Myocyte (in vitro differentiated cells): Measurements from ENCODE around the gene SULF2. TPM values are rescaled to one million over a fixed set of nuclear protein-coding genes. Genes with fewer than 3 reads are reported as not detected.
A peak's percentile ranks its signal among the peaks of the same experiment; 100 is the strongest.

Experiments used
- DNase-seq: peaks from one replicate; pipeline ENCODE4 v3.0.0-alpha.2; 2012; ENCODE audit warnings: low read depth
- total RNA-seq: library from RNA; depleted of rRNA; stranded (reverse); fragments of >200 nt; gene quantifications from 2 replicates; pipeline ENCODE4 v1.2.3, GENCODE V29; 2014

SULF2 gene
- total RNA-seq, 1 donor from 2014 or later: 2.6 TPM

DNA sequence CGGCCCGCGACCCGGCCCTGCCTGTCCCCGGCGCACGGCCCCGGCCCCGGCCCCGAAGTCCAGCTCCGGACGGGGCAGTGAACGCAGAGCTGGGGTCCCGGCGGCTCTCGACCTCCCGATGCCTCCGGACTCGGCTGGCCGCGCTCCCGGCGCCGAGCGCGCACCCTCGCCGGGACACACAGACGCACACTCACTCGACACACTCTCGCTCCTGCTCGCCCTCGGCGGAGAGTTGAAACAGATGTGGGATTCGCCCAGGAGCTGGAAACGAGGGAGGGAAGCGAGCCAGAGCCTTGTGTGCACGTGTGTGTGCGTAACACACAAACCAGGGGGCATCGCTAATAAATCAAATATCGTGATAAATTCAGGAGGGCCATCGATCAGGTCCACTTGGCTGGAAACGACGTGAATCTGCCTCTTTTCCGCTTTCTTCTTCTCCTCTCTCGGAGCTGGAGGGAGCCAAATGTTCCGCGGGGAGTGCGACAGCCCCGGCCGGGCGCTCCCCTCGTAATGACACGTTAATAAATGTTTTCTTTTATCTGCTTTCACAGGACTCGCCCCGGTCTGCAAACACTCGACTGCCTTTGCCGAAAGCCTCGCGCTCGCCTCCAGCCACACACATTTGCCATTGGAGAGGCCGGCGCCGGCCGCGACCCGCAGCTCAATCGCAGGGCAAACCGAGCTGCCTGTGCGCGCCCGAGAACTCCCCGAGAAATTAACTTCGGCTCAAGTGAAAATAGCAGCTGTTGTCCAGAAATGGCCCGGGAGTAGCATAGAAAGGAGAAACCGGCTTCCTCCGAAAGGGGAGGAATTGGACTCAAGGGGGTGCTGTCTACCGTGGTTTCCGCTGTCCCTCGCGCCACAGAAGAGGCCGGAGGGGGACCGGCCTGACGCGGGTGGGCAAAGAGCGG lies 828 bp upstream of the SULF2 start:
- peak; percentile 90 for DNase-seq

DNA sequence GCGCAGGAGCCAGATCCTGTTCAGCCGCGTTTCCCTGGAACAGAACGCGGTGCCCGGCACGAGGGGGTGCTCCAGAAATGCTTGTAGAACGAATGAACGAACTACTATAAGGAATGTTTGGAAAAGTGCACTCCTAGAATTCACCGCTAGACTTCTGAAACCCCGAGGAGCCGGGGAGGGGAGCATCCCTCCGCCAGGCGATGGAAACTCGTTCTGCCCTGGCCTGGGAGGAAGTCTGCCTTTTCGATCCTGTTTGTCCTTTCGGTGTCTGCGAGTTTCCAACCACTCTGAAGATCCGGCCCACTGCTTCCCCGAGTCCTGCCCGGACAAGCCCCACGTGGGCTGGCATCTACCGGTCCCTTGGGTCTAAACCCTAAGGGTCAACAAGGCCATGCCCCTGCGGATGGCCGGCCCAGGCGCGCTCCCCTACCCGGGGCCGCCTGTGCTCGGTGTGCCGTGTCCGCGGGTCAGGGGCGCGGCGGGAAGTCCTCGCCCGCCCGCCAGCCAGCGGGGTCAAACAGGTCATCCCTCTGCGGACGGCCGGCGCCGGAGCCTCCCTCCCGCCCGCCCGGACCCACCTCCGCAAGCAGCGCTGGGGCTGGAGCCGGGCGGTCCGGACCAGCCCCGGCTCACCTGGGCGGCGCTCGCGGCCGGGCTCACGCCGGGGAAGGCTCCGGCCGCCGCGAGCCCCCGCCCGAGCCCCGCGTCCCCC lies 526 bp downstream of the SULF2 start:
- DNase-seq: peak; percentile 27

DNA sequence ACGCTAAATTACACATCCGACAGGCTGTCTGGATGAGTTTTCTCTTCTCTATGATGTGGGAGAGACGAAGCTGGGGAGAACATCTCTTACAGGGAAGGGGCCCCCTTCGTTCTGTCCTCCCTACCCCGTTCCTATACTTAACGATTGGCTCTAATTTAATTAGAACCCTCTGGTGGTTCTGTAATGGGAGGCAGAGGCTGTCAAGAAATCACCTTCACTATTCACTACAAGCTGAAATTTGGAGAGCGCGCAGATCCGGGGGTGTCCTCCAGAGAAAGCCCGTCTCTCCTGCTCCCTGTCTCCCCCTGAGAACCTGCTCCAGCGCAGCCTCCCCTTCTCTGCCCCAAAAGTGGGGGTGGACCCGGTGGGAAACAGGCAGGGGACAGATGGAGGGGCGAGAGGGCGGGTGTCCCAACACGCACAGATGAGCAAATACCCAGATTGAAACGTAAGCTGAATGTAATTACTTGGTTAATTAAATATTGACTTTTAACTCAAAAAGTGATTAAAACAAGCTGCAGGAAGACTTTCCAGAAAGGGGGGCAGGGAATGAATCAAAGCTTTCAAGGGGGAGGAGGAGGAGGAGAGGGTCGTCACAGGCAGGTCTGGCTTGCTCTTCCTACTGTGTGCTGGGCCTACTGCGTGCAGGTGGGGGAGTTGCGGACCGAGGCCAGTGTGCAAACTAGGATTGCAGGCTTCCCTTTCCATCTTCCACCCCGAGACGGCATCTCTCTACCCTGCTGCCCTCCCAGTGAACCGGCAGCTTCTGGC lies 1.3 kb downstream of the SULF2 start:
- no peak for DNase-seq

DNA sequence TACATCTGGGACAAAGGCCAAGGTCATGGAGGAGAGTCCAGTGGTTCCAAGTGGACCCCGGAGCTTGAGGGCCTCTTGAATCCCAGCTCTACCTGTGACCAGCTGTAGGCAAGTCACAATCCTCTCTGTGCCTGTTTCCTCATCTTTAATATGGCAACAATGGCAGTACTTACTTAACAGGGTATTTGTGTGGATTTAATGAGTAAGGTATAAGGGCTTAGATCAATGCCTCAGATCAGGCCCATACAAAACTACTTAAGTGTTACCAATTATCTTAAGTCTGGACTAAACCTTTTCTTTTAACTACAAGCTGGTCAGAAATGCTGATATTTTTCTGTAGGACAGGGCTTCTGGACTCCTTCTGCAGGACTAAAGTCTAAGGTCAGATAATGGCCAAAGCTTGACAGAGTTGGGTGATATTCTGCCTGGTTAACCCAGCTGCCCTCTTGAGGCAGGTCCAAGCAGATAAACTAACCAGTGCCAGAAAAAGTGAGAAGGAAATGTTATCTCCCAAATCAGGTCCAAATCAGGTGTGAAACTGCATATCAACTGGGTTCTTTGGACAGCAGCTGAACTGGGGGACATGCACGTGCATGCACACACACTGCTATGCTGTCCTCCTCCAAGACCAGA lies 2.2 kb downstream of the SULF2 start:
- DNase-seq: no peak

DNA sequence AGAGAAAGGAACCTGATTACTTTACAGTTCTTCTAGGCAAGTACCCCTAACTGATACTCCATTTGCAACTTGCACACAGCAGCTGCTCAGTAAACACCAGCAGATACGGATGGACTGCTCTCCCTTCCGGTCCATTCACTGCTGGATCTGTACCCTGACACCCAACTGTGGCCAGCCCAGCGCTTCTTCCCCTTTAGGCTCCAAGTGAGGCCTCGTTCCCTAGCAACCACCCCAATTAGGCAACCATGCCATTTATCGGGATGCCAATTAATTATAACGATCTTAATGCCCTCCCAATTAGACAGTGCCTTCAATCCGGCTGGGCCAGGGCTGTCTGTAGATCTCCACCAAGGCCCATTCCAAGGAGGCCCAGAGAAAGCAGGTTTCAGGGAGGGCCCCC lies 3.2 kb downstream of the SULF2 start:
- DNase-seq: no peak

DNA sequence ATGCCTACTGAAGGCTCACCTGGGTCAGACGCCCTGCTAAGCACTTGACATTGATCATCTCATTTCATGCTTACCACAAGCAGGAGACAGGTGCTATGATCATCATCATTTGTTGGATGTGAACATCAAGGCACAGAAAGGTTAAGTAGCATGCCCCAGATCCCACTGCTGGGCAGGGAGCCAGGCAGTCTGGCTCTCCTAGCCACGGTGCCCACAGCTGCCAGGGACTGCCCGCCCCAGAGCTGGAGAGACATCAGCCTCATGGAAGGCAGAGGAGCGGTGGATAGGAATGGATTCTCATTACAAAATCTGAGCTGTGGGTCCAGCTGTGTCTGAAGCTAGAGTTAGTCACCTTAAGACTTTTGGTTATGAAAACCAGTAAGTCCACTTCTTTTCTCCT lies 3.6 kb downstream of the SULF2 start:
- DNase-seq: peak; percentile 81

DNA sequence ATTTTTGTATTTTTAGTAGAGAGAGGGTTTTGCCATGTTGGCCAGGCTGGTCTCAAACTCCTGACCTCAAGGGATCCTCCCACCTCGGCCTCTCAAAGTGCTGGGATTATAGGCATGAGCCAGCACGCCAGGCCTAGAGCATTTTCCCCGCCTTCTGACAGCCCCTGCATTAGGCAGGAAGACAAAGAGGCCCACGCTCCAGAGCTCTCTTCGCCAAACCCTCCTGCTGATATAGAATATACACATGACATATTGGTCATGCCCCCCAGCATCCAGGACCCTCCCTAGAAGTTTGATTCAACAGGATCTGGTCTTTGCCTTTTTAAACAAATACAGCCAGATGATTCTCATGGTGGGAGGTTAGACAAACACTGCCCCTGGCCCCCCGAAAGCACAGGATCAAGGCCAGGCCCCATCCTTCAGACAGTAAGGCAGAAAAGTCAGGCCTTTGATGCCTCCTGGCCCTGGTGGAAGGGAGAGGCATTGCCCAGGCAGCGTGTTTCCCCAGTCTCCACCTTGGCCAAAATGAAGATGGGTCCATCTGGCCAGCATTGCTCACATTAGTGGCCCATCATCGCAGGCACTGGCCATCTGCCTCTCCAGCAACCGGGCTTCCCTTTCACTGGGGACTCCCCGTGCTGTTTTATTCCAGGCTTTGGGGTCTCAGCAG lies 4.4 kb downstream of the SULF2 start:
- no peak for DNase-seq

DNA sequence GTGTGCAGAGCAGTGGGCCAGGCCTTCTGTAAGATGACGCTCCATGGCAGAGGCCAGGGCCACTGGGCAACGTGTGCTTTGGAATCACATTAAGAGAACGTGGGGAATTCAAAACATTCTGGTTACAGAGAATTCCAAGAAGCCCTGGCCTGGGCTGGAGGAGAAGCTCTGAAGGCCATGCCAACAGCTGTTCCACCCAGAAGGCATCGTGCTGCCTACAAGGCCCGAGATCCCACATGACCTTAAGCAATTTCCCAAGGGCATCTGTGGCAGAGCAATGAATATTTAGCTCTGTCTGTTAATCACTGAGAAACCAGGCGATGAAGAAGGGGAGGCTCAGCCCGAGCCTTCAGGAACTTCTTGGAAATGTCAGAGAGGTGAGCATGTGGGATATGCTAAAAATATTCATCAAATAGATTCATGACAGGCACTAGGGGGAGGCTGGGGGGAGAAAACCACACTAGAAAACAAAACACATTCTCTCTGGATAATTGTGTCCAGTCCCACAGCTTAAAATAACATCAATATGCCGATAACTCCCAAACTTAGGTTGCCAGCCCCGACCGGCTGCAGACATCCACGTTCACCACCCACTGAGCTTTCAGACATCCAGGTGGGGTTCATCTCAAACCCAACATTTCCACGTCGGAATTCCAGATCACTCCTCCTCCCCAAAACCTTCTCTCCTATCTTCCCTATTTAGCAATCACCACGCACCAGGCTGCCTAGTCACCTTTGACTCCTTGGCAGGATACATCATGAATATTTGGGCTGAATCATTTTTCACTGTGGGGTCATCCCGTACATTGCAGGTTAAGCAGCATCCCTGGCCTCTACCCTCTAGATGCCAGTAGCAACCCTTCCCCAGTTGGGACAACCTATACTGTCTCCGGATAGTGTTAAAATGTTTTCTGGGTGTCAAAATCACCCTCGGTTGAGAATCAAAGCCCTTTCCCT lies 6.6 kb downstream of the SULF2 start:
- DNase-seq: peak; percentile 89

DNA sequence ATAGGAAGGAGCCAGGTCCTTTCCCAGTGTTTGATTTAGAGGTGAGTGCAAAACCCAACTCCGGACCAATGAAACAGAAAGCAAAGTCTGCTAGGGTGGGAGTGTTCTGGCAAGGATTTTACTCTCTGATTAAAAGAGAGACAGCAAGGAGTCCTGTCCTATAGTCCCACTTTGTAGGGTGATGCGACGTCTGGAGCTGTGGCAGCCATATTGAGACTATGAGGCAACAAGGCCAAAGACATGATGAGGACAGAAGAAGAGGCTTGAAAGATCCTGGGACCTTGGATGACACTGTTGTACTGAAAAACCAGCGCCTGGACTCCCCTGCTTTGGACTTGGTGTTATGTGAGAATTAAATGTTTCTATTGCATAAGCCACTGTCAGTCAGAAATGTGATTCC lies 8.1 kb downstream of the SULF2 start:
- no peak for DNase-seq

DNA sequence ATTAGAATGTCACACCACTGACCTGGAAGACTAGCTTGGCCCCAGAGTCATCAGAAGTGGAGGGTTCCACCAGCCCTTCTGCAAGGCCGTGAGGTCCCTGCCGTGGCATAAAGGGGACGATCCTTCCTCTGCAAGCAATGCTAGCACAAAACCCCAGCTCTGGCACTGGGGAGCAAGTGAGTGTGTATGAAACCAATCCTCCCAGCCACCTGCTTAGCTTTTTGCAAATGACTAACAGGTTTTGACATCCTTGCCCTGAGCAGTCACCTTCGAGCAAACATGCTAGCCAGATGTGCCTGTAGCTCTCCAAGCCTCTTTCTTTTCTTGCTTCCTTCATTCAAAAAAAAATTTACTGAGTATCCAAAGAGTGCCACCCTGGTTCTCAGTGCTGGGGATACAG lies 8.6 kb downstream of the SULF2 start:
- no peak for DNase-seq

DNA sequence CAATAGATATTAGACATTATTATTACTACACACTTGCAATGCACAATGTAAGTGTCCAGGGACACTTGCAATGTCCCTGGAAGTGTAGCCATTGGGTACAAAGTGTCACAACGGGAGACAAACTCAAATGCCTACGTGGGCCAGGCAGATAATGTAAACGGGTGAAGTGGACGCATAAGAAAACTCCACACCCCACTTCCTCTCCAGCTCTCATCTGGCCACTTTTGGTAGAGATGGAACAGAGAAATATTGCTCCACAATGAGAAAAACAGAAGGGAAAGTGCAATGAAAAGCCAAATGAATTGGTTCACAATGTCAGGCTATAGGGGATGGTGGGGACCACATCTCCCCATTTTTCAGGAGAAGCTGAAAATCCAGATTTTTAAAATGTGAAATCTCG lies 9.4 kb downstream of the SULF2 start:
- DNase-seq: no peak

DNA sequence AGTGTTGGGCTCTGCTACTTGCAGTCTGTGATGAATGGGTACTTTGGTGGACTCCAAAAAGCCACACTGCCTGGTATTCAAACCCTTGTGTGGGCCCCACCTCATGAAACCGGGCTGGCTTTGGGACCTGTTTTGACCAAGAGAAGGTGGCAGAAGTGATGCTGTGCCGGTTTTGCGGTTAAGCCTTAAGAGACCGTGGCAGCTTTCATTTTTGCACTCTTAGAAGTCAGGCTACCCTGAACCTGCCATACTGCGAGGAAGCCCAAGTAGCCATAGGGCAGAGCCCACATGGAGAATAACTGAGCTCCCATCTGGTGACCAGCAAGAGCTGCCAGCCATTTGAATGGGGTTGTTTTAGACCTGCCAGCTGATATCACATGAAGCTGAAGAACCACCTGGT lies 10.2 kb downstream of the SULF2 start:
- no peak for DNase-seq

DNA sequence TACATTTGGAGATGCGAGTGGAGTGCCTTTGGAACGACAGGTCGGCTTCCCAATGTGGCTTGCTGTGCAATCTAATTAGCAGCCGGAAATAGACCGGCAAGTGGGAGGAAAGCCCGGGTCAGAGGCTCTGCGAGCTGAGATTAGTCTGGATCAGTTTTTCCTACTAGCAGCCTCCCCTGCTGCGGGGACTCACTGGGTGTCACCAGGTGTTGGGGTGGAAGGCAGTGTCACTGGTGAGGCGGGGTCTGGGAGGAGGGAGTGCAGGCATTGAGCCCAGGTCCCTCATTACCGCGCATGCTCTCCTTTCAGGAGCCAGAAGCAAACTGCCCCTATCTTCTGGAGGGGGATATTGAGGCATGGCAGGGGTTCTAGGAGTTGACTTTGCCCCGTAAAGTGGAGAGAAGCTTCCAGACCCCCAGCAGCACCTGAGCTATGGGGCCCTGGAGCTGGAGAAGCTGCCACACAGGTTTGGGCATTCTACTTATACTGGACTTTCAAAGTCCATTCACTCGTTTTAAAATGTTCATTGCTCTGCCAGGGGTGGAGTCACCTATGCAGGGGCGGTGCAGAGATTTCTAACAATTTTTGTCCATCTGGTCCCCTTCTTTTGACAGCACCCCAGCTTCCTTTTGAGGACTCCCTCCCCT lies 11.0 kb downstream of the SULF2 start:
- DNase-seq: no peak

DNA sequence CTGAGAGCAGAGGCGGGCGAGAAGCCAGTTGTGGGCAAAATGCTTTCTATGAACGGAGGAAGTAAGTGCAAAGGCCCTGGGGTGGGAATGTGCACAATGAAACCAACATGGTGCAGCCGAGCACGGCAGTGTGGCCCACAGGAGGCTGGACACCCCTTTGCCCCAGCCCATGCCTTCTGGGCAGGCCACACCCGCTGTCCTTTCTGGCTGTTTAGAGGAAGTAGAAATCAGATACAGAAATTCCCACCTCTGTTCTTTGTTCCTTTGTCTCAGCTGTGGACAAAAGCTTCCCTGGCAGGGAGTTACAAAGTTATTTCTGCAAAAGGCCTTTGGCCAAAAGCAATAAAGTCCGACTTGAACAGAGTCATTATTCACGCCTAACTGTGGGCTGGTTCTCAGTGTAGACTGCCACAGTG lies 11.9 kb downstream of the SULF2 start:
- no peak for DNase-seq

DNA sequence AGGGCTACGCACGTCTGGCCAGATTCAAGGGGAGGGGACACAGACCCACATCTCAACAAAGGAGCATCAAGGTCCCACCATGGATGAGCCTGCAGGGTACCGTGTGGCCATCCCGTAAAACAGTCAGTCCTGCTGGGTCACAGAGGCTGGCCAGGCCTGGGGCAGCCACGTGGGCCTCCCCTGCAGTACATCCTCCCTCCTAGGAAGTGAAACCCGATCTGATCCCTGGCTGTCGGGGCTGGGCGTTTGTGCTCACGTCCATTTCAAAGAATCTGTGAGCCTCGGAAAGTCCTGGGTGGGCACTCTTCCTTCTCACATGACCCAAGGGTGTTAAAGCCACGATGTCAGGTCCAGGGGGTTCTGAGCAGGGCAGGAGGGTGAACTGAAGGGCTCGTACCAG lies 14.3 kb downstream of the SULF2 start:
- no peak for DNase-seq

DNA sequence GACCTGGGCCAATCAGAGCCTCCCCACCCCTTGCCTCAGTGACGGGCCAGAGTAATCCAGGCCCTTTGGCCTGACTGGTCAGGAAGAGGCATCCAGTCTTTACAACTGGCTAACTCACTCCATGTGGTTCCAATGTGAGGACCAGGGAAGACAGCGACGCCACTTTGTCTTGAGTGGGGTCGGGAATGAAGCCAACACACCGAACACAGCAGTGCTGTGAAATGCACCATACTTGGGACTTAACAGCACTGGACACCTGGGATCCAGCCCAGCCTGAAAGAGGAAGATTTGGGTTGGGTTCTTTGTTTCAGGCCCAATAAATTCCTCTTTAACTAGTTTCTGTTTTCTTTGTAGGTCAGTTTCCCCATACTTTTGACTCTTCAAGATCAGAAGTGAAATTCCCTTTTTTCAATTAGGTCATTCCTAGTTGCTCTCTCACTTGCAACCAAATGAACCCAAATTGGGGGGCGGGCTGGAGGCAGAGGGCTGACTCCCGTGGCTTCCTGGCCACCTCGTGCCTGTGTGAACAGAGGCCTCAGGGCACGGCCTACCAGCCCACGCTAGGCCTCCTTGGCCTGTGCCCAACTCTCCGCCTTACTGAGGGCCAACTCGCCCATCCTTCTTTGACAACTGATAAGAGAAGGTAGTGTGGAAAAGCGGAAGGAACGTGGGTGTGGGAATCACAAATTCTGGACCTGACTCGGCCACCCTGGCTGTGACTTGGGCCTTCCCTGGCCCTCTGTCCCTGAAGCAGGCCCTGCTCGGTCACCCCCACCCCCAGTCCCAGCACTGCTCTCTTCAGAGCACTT lies 17.1 kb downstream of the SULF2 start:
- DNase-seq: no peak

DNA sequence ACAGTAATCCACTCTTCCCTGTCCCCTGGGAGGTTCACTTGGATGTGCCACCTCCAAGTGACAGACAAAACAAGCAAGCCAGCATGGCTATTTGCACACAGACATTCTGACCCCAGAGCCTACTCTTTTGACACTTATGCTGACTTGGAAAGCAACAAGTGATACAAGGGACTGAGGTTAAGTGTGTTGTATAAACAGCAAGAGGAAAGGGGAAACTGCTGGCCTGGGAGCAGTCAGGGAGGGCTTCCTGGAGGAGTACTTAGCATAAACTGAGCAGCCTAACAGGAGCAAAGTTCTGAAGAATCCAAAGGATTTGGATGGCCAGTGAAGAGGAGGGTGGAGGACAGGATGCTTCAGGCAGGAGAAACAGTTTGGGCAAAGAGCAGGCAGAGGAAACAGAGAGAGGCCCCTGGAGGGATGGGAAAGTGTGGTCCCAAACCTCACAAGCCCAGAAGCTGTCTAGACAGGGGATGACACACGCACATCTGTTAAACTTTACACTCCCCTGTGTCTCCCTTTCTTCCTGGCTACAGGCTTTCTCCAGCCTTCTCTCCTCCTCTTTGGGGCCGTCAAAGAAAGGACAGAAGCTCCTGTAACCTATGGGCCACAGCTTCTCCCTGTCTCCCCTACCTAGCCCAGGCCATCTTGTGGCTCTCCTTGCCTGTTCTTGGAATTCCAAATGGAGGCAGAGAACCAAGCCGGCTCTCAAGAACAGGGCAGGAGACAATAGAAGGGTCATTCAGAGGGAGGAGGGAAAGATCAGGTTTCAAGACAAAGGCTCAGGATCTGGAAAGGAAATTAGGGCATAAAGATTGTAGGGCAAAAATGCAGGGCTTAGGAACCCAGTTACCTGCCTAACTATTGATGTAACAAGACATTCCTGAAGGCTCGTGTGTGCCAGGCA lies 19.3 kb downstream of the SULF2 start:
- DNase-seq: no peak
